NCI-H1417 (cell line): Measurements from ENCODE around the gene TMTC2.
"Not testable (repeated sequence)": the region's sequence is repeated elsewhere in the genome, so short reads cannot be mapped to it uniquely, and the experiment has no call there.

Source experiments
- DNase-seq, 3 experiments: peaks; one replicate each; lab custom pipeline; 2025; lab: John Stamatoyannopoulos, UW

TMTC2 gene

GRCh38 chr12:82841487-82841904 lies 154.8 kb downstream of the TMTC2 start:
- no peak for DNase-seq

GRCh38 chr12:82842480-82842879 lies 155.8 kb downstream of the TMTC2 start:
- DNase-seq: no peak

- DNase-seq: not testable (repeated sequence)
Observed at GRCh38 chr12:82845076-82845475, 158.4 kb downstream of the TMTC2 start.

GRCh38 chr12:82848845-82849244 lies 162.1 kb downstream of the TMTC2 start:
- DNase-seq: no peak

- no peak for DNase-seq
Observed at GRCh38 chr12:82852529-82852928, 165.8 kb downstream of the TMTC2 start.

- no peak for DNase-seq
Observed at GRCh38 chr12:82855872-82856271, 169.2 kb downstream of the TMTC2 start.

GRCh38 chr12:82857276-82857675 lies 170.6 kb downstream of the TMTC2 start:
- no peak for DNase-seq

GRCh38 chr12:82857911-82858533 lies 171.3 kb downstream of the TMTC2 start:
- DNase-seq: no peak

- no peak for DNase-seq
Observed at GRCh38 chr12:82858534-82858917, 171.8 kb downstream of the TMTC2 start.

GRCh38 chr12:82862069-82862841 lies 175.5 kb downstream of the TMTC2 start:
- DNase-seq: peak in 1 of 3 experiments; percentile 17

GRCh38 chr12:82862876-82863649 lies 176.4 kb downstream of the TMTC2 start:
- no peak for DNase-seq

GRCh38 chr12:82866227-82866775 lies 179.6 kb downstream of the TMTC2 start:
- no peak for DNase-seq

- no peak for DNase-seq
Observed at GRCh38 chr12:82866946-82867345, 180.2 kb downstream of the TMTC2 start.

GRCh38 chr12:82867762-82868500 lies 181.2 kb downstream of the TMTC2 start:
- DNase-seq: no peak

GRCh38 chr12:82870771-82871377 lies 184.2 kb downstream of the TMTC2 start:
- DNase-seq: no peak

- no peak for DNase-seq
Observed at GRCh38 chr12:82872088-82872487, 185.4 kb downstream of the TMTC2 start.

- no peak for DNase-seq
Observed at GRCh38 chr12:82873309-82873708, 186.6 kb downstream of the TMTC2 start.

GRCh38 chr12:82873951-82874350 lies 187.2 kb downstream of the TMTC2 start:
- peak in 2 of 3 experiments; percentile 20 to 64 for DNase-seq

GRCh38 chr12:82874945-82875344 lies 188.2 kb downstream of the TMTC2 start:
- no peak for DNase-seq

GRCh38 chr12:82876075-82876474 lies 189.4 kb downstream of the TMTC2 start:
- DNase-seq: no peak

GRCh38 chr12:82877963-82878362 lies 191.3 kb downstream of the TMTC2 start:
- DNase-seq: no peak
